Activated CD8-positive, alpha-beta T cell treated with anti-CD3 and anti-CD28 coated beads for 36 hours (primary cell): Measurements from ENCODE around the gene GALNT9. TPM values are rescaled to one million over a fixed set of nuclear protein-coding genes. Genes with fewer than 3 reads are reported as not detected.

ENCODE experiments used
- ATAC-seq: fragments of 200-7000 bp; cut with Tn5 transposase; one replicate; pipeline ENCODE4 v1.10.0; 2021; ENCODE audit warnings: mild to moderate bottlenecking, moderate library complexity
- CTCF ChIA-PET: fragments of 350-600 bp; sonication (Branson Sonifier 250); formaldehyde crosslinking; loops from one replicate; lab custom pipeline; 2021; ENCODE audit warnings: antibody characterized with exemption; lab: Charles Lee
- POLR2A ChIA-PET: fragments of 350-600 bp; sonication (Branson Sonifier 250); formaldehyde crosslinking; loops from one replicate; lab custom pipeline; 2021; ENCODE audit warnings: antibody characterized with exemption; lab: Charles Lee
- DNase-seq: peaks from one replicate; pipeline ENCODE4 v3.0.0-alpha.2; 2020
- H3K27ac Mint-ChIP-seq: one replicate; pipeline ENCODE4 v1.8.0; 2021; ENCODE audit warnings: mild to moderate bottlenecking, mixed read lengths
- H3K27me3 Mint-ChIP-seq: one replicate; pipeline ENCODE4 v1.8.0; 2021; ENCODE audit warnings: mixed read lengths
- H3K36me3 Mint-ChIP-seq: one replicate; pipeline ENCODE4 v1.8.0; 2021; ENCODE audit warnings: low read depth, mixed read lengths
- H3K4me1 Mint-ChIP-seq: one replicate; pipeline ENCODE4 v1.8.0; 2021; ENCODE audit warnings: low read depth, mixed read lengths
- H3K4me3 Mint-ChIP-seq: one replicate; pipeline ENCODE4 v1.8.0; 2021; ENCODE audit warnings: mild to moderate bottlenecking, moderate library complexity, mixed read lengths
- H3K9me3 Mint-ChIP-seq: one replicate; pipeline ENCODE4 v1.8.0; 2021; ENCODE audit warnings: mixed read lengths
- CTCF ChIP-seq: fragments of 200-600 bp; IDR thresholded peaks from one replicate; pipeline ENCODE4 v1.8.0; 2022; ENCODE audit warnings: antibody characterized with exemption, mild to moderate bottlenecking
- intact Hi-C: fragments of 100-400 bp; cut with micrococcal nuclease; formaldehyde crosslinking; loops from one replicate; pipeline ENCODE4 v1.10.0; 2022
- total RNA-seq, 2 experiments: library from RNA; stranded (reverse); gene quantifications; one replicate each; pipeline ENCODE4 v1.2.3, GENCODE V29; 2021

Gene GALNT9
- total RNA-seq, 2 experiments from 2014 or later, result not detected

- Mint-ChIP-seq H3K4me1 (peaks cover 28% of the 10 kb centered on the region), H3K4me3 (peak overlapping the region; percentile 63), H3K27ac (peak overlapping the region; percentile 84), H3K27me3 (no peaks in the 10 kb centered on the region), H3K36me3 (no peaks in the 10 kb centered on the region), H3K9me3 (no peaks in the 10 kb centered on the region)
- DNase-seq (peak; percentile 42), ATAC-seq (no peak)
- CTCF ChIA-PET, result interaction anchor here (0.9 to 1.6 kb wide), 3 partner anchors 26 to 33 kb away, joined by 3 to 5 read pairs (median 4); no protein-coding TSS in a partner anchor
- POLR2A ChIA-PET, result interaction anchor here (1.3 kb wide), 1 partner anchor 19 kb away, joined by 3 read pairs; no protein-coding TSS in a partner anchor
- no peak for TF ChIP-seq CTCF
- intact Hi-C loops, result no loop called here
Observed at GRCh38 chr12:132186857-132187620, 142.3 kb downstream of the GALNT9 start.

GRCh38 chr12:132186208-132186856 lies 143.1 kb downstream of the GALNT9 start:
- ATAC-seq (no peak), DNase-seq (no peak)
- Mint-ChIP-seq H3K4me1 (peaks cover 28% of the 10 kb centered on the region), H3K4me3 (peak overlapping the region; percentile 63), H3K27me3 (no peaks in the 10 kb centered on the region), H3K9me3 (no peaks in the 10 kb centered on the region), H3K27ac (peak overlapping the region; percentile 84), H3K36me3 (no peaks in the 10 kb centered on the region)
- POLR2A ChIA-PET, result interaction anchor here (0.6 to 1.3 kb wide), 2 partner anchors 18 to 250 kb away, joined by 3 read pairs; no protein-coding TSS in a partner anchor
- TF ChIP-seq CTCF, result no peak
- CTCF ChIA-PET, result interaction anchor here (0.9 to 3.1 kb wide), 5 partner anchors 8 to 32 kb away, joined by 4 to 10 read pairs (median 5); no protein-coding TSS in a partner anchor
- intact Hi-C loops, result no loop called here

GRCh38 chr12:132185705-132186104 lies 143.7 kb downstream of the GALNT9 start:
- Mint-ChIP-seq H3K27ac (peak overlapping the region; percentile 84), H3K4me3 (peak overlapping the region; percentile 63), H3K27me3 (no peaks in the 10 kb centered on the region), H3K36me3 (no peaks in the 10 kb centered on the region), H3K9me3 (no peaks in the 10 kb centered on the region), H3K4me1 (peaks cover 28% of the 10 kb centered on the region)
- ChIA-PET CTCF (interaction anchor here (0.9 to 3.1 kb wide), 4 partner anchors 8 to 32 kb away, joined by 4 to 10 read pairs (median 5); no protein-coding TSS in a partner anchor), POLR2A (interaction anchor here (0.6 to 1.0 kb wide), 3 partner anchors 10 to 250 kb away, joined by 3 to 7 read pairs (median 3); no protein-coding TSS in a partner anchor)
- ATAC-seq, result no peak
- intact Hi-C loops, result no loop called here
- no peak for TF ChIP-seq CTCF
- DNase-seq, result peak; percentile 53

DNA sequence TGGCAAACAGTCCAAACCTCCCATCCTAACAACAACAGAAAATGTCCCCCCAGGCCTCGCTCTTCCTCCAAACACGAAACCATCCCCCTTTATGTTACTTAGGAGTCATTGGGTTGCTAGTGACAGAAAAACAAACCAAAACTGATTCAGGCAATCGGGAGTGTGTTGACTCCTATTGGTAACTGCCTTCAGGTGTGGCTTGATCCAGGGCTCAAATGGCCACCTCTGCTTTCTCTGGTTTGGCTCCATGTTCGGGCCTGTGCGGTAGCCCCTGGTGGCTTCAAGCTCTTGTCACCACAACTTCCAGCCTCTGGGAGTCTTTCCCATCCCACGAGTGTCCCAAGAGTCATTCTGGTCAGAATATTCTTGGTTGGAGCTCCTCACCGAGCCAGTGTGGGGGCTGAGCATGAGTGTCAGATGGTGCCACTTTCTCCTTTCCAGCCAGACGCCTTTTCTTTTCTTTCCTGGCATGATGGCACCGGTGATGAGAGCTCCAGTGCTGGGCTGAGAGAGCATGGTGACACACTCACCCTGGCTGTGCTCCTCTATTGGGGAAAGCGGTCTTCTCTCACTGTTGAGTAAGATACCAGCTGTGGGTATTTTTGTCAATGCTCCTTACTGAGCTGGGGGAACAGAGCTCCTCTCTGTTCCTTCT lies 146.6 kb downstream of the GALNT9 start:
- intact Hi-C loops, result no loop called here

More for the DNA sequence above, 146.6 kb downstream of the GALNT9 start:
- Mint-ChIP-seq H3K9me3 (no peaks in the 10 kb centered on the region), H3K4me1 (peaks cover 32% of the 10 kb centered on the region), H3K27me3 (no peaks in the 10 kb centered on the region), H3K27ac (no peak overlapping the region), H3K4me3 (no peak overlapping the region), H3K36me3 (no peaks in the 10 kb centered on the region)
- CTCF ChIA-PET, result interaction anchor here (1.0 kb wide), 1 partner anchor 29 kb away, joined by 3 read pairs; no protein-coding TSS in a partner anchor
- POLR2A ChIA-PET, result interaction anchor here (0.7 to 1.2 kb wide), 2 partner anchors 375 to 439 kb away, joined by 3 read pairs; no protein-coding TSS in a partner anchor
- no peak for TF ChIP-seq CTCF
- DNase-seq (no peak), ATAC-seq (no peak)
